A673 (cell line): ENCODE data around the gene FRS3. TPM values are rescaled to one million over a fixed set of nuclear protein-coding genes. Genes with fewer than 3 reads are reported as not detected.

Experiments
- BruUV-seq: library from RNA; stranded (reverse); fragments of 400-500 nt; replicated peaks from 2 replicates; lab custom pipeline; 2021; lab: Mats Ljungman, UMichigan
- CTCF ChIA-PET: fragments of 300-600 bp; sonication (Branson Sonifier 250); formaldehyde crosslinking; loops from one replicate; lab custom pipeline; 2022; ENCODE audit warnings: antibody characterized with exemption; lab: Charles Lee
- POLR2A ChIA-PET: fragments of 300-600 bp; sonication (Branson Sonifier 250); formaldehyde crosslinking; loops from one replicate; lab custom pipeline; 2022; ENCODE audit warnings: antibody characterized with exemption; ENCODE audit not compliant: low non-redundant PET; lab: Charles Lee
- DNase-seq: peaks from one replicate; pipeline ENCODE4 v3.0.0-alpha.2; 2015; ENCODE audit warnings: low spot score
- H3K27ac ChIP-seq: fragments of 200-600 bp; sonication (generic); 2 replicates; pipeline ENCODE4 v1.5.1; 2016; ENCODE audit warnings: mixed run types, low read depth, mild to moderate bottlenecking, mixed read lengths, antibody characterized with exemption, low read length; ENCODE audit not compliant: poor library complexity, severe bottlenecking
- H3K27me3 ChIP-seq: fragments of 200-600 bp; sonication (generic); replicated peaks from 2 replicates; pipeline ENCODE4 v1.6.1; 2017; ENCODE audit warnings: mixed run types, low read depth, mild to moderate bottlenecking, mixed read lengths, antibody characterized with exemption, low read length; ENCODE audit not compliant: insufficient read depth, poor library complexity
- H3K36me3 ChIP-seq: fragments of 200-600 bp; sonication (generic); 2 replicates; pipeline ENCODE4 v1.6.1; 2016; ENCODE audit warnings: mixed run types, mild to moderate bottlenecking, mixed read lengths, antibody characterized with exemption, low read length; ENCODE audit not compliant: insufficient read depth, poor library complexity, severe bottlenecking
- H3K4me1 ChIP-seq: fragments of 200-600 bp; sonication (generic); 2 replicates; pipeline ENCODE4 v1.6.1; 2017; ENCODE audit warnings: mixed run types, mild to moderate bottlenecking, mixed read lengths, antibody characterized with exemption, low read length; ENCODE audit not compliant: insufficient read depth, poor library complexity, severe bottlenecking
- H3K4me3 ChIP-seq: fragments of 200-600 bp; sonication (generic); 2 replicates; pipeline ENCODE4 v1.5.1; 2016; ENCODE audit warnings: low read depth, mixed run types, mild to moderate bottlenecking, mixed read lengths, low read length; ENCODE audit not compliant: poor library complexity, severe bottlenecking
- H3K9me3 ChIP-seq: fragments of 200-600 bp; sonication (generic); 2 replicates; pipeline ENCODE4 v1.6.1; 2016; ENCODE audit warnings: mixed run types, low read depth, mild to moderate bottlenecking, mixed read lengths, antibody characterized with exemption, low read length; ENCODE audit not compliant: poor library complexity, severe bottlenecking
- EZH2 ChIP-seq: fragments of 200-600 bp; sonication (generic); IDR thresholded peaks from 2 replicates; pipeline ENCODE4 v1.6.1; 2017; ENCODE audit warnings: borderline replicate concordance, low read depth, mild to moderate bottlenecking, mixed read lengths, antibody characterized with exemption, low read length; ENCODE audit not compliant: poor library complexity, severe bottlenecking
- intact Hi-C: fragments of 100-400 bp; cut with micrococcal nuclease; formaldehyde crosslinking; loops from one replicate; pipeline ENCODE4 v1.10.0; 2022; ENCODE audit not compliant: unreplicated experiment
- total RNA-seq: library from RNA; stranded (reverse); gene quantifications from 2 replicates; pipeline ENCODE4 v1.2.3, GENCODE V29; 2021
- TF ChIP-seq, protein P1 (sequence below): fragments of 300-800, 200-600 bp; sonication (generic); conservative IDR thresholded peaks from 2 replicates; pipeline ENCODE4 v1.5.1; 2017; ENCODE audit warnings: low read depth, mild to moderate bottlenecking, antibody characterized with exemption, low read length, moderate library complexity, mixed read lengths

FRS3 gene
- total RNA-seq, 1 experiment from 2014 or later, result 3.0 TPM

- Histone ChIP-seq H3K36me3 (peaks cover 35% of the 10 kb centered on the region), H3K27ac (peak within 1 kb of the TSS; percentile 86), H3K4me1 (peaks cover 5% of the 10 kb centered on the region), H3K9me3 (no peaks in the 10 kb centered on the region), H3K4me3 (peak within 1 kb of the TSS; percentile 86), H3K27me3 (no peaks in the 10 kb centered on the region)
- CTCF ChIA-PET, result interaction anchor here (0.6 to 2.8 kb wide), 10 partner anchors 9 to 419 kb away, joined by 3 to 16 read pairs (median 4); partner anchors contain the start of genes BYSL, MED20, TFEB and USP49
- DNase-seq, result peak; percentile 95
- intact Hi-C loops, result loop anchor here (1.0 to 5.0 kb wide), 3 partner anchors 134 to 1110 kb away; partner anchors contain the start of genes BYSL and MED20
- TF ChIP-seq, protein P1, sequence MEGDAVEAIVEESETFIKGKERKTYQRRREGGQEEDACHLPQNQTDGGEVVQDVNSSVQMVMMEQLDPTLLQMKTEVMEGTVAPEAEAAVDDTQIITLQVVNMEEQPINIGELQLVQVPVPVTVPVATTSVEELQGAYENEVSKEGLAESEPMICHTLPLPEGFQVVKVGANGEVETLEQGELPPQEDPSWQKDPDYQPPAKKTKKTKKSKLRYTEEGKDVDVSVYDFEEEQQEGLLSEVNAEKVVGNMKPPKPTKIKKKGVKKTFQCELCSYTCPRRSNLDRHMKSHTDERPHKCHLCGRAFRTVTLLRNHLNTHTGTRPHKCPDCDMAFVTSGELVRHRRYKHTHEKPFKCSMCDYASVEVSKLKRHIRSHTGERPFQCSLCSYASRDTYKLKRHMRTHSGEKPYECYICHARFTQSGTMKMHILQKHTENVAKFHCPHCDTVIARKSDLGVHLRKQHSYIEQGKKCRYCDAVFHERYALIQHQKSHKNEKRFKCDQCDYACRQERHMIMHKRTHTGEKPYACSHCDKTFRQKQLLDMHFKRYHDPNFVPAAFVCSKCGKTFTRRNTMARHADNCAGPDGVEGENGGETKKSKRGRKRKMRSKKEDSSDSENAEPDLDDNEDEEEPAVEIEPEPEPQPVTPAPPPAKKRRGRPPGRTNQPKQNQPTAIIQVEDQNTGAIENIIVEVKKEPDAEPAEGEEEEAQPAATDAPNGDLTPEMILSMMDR, result no peak; the same call in none of the 2 replicates
- no peak for TF ChIP-seq EZH2
- POLR2A ChIA-PET, result interaction anchor here (0.6 kb wide), 1 partner anchor 842 kb away, joined by 3 read pairs; no protein-coding TSS in a partner anchor
- BruUV-seq, result no TSS peak
These were observed 7.7 kb upstream of the FRS3 start, which contains the start of gene TOMM6 for GRCh38 chr6:41787219-41787917. Gene TOMM6 (plus strand): TSS chr6:41787694. CDS start chr6:41787698, 4 bp downstream.

DNA sequence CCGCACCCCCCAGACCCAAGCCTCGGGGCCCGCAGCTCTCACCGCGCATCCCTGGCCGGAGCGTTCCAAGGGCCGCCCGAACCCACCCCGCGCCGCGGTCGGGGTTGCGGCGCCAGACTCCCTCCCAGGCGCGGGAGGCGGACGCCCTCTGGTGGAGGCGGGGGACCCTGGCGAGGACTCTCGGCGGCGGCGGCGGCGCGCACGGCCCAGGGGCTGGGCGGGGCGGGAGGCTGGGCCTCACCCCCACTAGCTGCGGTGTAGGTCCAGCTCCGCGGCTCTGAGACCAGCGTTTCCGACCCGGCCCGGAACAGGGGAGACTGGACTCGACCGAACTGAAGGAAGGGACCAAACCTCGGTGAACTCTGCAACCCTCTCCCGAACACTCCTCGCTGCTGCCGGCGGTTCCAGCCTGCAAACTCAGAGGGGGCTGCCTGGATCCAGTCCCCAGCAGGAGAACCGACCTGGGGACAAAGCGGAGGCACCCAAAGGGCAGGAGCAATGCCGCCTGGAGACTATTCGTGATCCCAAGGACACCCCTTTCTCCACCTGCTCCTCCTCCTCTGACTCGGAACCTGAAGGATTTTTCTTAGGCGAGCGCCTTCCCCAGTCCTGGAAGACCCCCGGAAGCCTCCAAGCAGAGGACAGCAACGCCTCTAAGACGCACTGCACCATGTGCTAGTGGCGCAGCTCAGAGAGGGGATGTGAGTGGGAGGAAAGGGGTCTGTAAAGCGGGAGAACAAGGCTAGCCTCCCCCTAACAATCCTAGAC, 6.9 kb upstream of the FRS3 start:
- CTCF ChIA-PET, result interaction anchor here (0.5 to 2.8 kb wide), 10 partner anchors 11 to 665 kb away, joined by 3 to 16 read pairs (median 4); partner anchors contain the start of genes BYSL, MED20, TAF8 and TFEB
- no TSS peak for BruUV-seq

More for the DNA sequence above, 6.9 kb upstream of the FRS3 start:
- peak; percentile 89 for DNase-seq
- TF ChIP-seq EZH2, result no peak
- TF ChIP-seq, protein P1, result peak; percentile 59
- POLR2A ChIA-PET, result no interaction called here
- Histone ChIP-seq H3K9me3 (no peaks in the 10 kb centered on the region), H3K4me1 (peaks cover 5% of the 10 kb centered on the region), H3K27ac (peak overlapping the region; percentile 86), H3K4me3 (peak overlapping the region; percentile 86), H3K27me3 (no peaks in the 10 kb centered on the region), H3K36me3 (peaks cover 28% of the 10 kb centered on the region)
- intact Hi-C loops, result loop anchor here (1.0 to 5.0 kb wide), 3 partner anchors 135 to 1111 kb away; partner anchors contain the start of genes BYSL and MED20
